HepG2 (cell line): Measurements from ENCODE around the gene ZC3H4. TPM values are rescaled to one million over a fixed set of nuclear protein-coding genes. Genes with fewer than 3 reads are reported as not detected.

Experiments used
- FOSL1 ChIP-seq: sonication (generic); formaldehyde crosslinking; IDR thresholded peaks from 2 replicates; pipeline ENCODE4 v1.9.0; 2021; ENCODE audit warnings: missing genetic modification reagents, borderline replicate concordance
- FOXA1 ChIP-seq, 2 experiments: fragments of 450-650 bp in 1 of 2; sonication (generic) in 1 of 2; formaldehyde crosslinking in 1 of 2; IDR thresholded peaks; 2 replicates each; pipeline versions ENCODE4 v1.4.0 to v1.6.1; 2016 to 2020; ENCODE audit warnings: missing genetic modification reagents in 1 of 2
- FOXC1 ChIP-seq: sonication (generic); formaldehyde crosslinking; IDR thresholded peaks from 2 replicates; pipeline ENCODE4 v1.8.0; 2022; ENCODE audit warnings: mild to moderate bottlenecking, missing genetic modification reagents, borderline replicate concordance
- HNRNPH1 ChIP-seq: fragments of 200-400 bp; formaldehyde crosslinking; optimal IDR thresholded peaks from 2 replicates; pipeline ENCODE3; 2017; ENCODE audit warnings: mild to moderate bottlenecking, low read depth, low read length
- MAFK ChIP-seq, 2 experiments: IDR thresholded peaks in 1 of 2; conservative IDR thresholded peaks in 1 of 2; 2 replicates each; pipeline ENCODE4 v1.6.1; 2011; ENCODE audit warnings: improper control_type of control experiment in 2 of 2, low read length in 2 of 2
- MAZ ChIP-seq, 2 experiments: sonication (generic) in 1 of 2; formaldehyde crosslinking in 1 of 2; IDR thresholded peaks; 2 replicates each; pipeline versions ENCODE4 v1.5.0 to v1.6.1; 2012 to 2020; ENCODE audit warnings: low read depth in 2 of 2, mild to moderate bottlenecking in 2 of 2, borderline replicate concordance in 1 of 2, improper control_type of control experiment in 1 of 2, low read length in 1 of 2, missing genetic modification reagents in 1 of 2, moderate library complexity in 1 of 2
- MBD4 ChIP-seq: IDR thresholded peaks from 2 replicates; pipeline ENCODE4 v1.6.1; 2012; ENCODE audit warnings: low read length, inconsistent platforms, borderline replicate concordance
- MLLT10 ChIP-seq: sonication (generic); formaldehyde crosslinking; IDR thresholded peaks from 2 replicates; pipeline ENCODE4 v1.4.0; 2020; ENCODE audit warnings: missing genetic modification reagents
- PHF5A ChIP-seq: IDR thresholded peaks from one replicate; pipeline ENCODE4 v1.6.1; 2018; ENCODE audit warnings: low read depth, missing genetic modification reagents; ENCODE audit not compliant: unreplicated experiment
- RBAK ChIP-seq: sonication (generic); formaldehyde crosslinking; IDR thresholded peaks from 2 replicates; pipeline ENCODE4 v1.5.1; 2020; ENCODE audit warnings: mild to moderate bottlenecking, missing genetic modification reagents
- SRSF9 ChIP-seq: fragments of 200-400 bp; formaldehyde crosslinking; IDR thresholded peaks from 2 replicates; pipeline ENCODE4 v1.6.1; 2018; ENCODE audit warnings: borderline replicate concordance, mild to moderate bottlenecking, low read depth, low read length; ENCODE audit not compliant: insufficient read depth, poor library complexity, severe bottlenecking
- ZEB1 ChIP-seq: IDR thresholded peaks from 2 replicates; pipeline ENCODE4 v1.6.1; 2012; ENCODE audit warnings: mild to moderate bottlenecking, low read depth, inconsistent platforms; ENCODE audit not compliant: insufficient replicate concordance
- ZNF180 ChIP-seq: sonication (generic); formaldehyde crosslinking; IDR thresholded peaks from 2 replicates; pipeline ENCODE4 v1.4.0; 2020; ENCODE audit warnings: low read depth, missing genetic modification reagents, borderline replicate concordance
- ZNF556 ChIP-seq: sonication (generic); formaldehyde crosslinking; IDR thresholded peaks from 2 replicates; pipeline ENCODE4 v1.4.0; 2020; ENCODE audit warnings: mild to moderate bottlenecking, missing genetic modification reagents, borderline replicate concordance
- ZNF839 ChIP-seq: sonication (generic); formaldehyde crosslinking; IDR thresholded peaks from 2 replicates; pipeline ENCODE4 v1.4.0; 2020; ENCODE audit warnings: missing genetic modification reagents, mild to moderate bottlenecking, borderline replicate concordance
- ZSCAN22 ChIP-seq: sonication (generic); formaldehyde crosslinking; IDR thresholded peaks from 2 replicates; pipeline ENCODE4 v1.4.0; 2020; ENCODE audit warnings: mild to moderate bottlenecking, missing genetic modification reagents
- polyA plus RNA-seq, 8 experiments: library from polyadenylated mRNA; depleted of rRNA in 3 of 8; stranded (reverse) in 7 of 8; unstranded in 1 of 8; fragments of >200 nt; fragmentation: Illumina TruSeq in 4 of 8; extraction: Trizol in 4 of 8; gene quantifications; 2 replicates each; pipeline versions ENCODE4 v1.2.1 to v1.2.3, GENCODE V29; 2011 to 2016; ENCODE audit warnings: low read depth in 4 of 8, missing spikeins in 1 of 8, mixed read lengths in 1 of 8; ENCODE audit not compliant: insufficient read depth in 1 of 8
- total RNA-seq, 5 experiments: library from RNA; depleted of rRNA; stranded (reverse); fragments of >200 nt; fragmentation: Illumina TruSeq; extraction: Trizol; gene quantifications; 2 replicates each; pipeline ENCODE4 v1.2.3, GENCODE V29; 2016; ENCODE audit warnings: low read depth in 1 of 5
- TF ChIP-seq, protein P1 (sequence below): sonication (generic); formaldehyde crosslinking; IDR thresholded peaks from 2 replicates; pipeline ENCODE4 v1.9.0; 2021; ENCODE audit warnings: missing genetic modification reagents, borderline replicate concordance
- TF ChIP-seq, protein P2 (sequence below): IDR thresholded peaks from 2 replicates; pipeline ENCODE4 v1.6.1; 2016; ENCODE audit warnings: missing genetic modification reagents, missing compliant biosample characterization
- TF ChIP-seq, protein P3 (sequence below): IDR thresholded peaks from 2 replicates; pipeline ENCODE4 v1.6.1; 2016; ENCODE audit warnings: missing biosample characterization, missing genetic modification reagents, low read depth
- TF ChIP-seq, protein P4 (sequence below): sonication (generic); formaldehyde crosslinking; IDR thresholded peaks from 2 replicates; pipeline ENCODE4 v1.5.0; 2020; ENCODE audit warnings: missing genetic modification reagents
- TF ChIP-seq, protein P5 (sequence below): sonication (generic); formaldehyde crosslinking; IDR thresholded peaks from 2 replicates; pipeline ENCODE4 v1.5.1; 2020; ENCODE audit warnings: missing genetic modification reagents, mild to moderate bottlenecking, borderline replicate concordance

The ZC3H4 gene
- total and polyA plus RNA-seq, 2 of the 13 experiments (the other 11 are each of a cell fraction or from before 2014, with no cell fraction given), result 1.8 to 10.7 TPM

DNA sequence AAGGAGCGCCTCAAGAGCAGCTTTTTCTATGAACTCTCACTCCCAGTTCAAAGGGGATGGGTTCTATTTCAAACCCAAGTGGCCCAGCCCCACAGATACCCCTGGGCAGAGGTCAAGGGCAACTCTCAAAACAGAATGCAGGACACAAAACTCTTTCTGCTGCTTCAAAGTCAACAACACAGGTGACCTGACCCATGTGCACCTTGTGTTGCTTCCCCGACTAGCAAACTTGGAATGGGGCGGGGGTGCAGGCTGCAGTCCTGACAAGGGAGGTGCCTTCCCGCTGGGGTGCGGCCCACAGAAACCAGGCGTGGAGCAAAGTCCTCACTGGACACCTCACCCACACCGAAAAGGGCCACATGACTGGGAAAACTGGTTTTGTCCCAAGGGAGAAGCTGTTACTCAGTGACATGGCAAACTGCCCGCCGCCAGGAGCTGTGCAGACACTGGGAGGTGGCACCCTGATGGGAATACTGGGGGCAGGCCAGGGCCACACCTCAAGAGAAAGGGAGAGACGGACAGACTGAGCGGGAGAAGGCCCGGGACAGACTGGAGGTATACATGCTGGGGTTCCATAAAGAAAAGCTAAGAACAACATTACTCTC is 17.4 kb downstream of the ZC3H4 start (continued):
- TF ChIP-seq, protein P1, sequence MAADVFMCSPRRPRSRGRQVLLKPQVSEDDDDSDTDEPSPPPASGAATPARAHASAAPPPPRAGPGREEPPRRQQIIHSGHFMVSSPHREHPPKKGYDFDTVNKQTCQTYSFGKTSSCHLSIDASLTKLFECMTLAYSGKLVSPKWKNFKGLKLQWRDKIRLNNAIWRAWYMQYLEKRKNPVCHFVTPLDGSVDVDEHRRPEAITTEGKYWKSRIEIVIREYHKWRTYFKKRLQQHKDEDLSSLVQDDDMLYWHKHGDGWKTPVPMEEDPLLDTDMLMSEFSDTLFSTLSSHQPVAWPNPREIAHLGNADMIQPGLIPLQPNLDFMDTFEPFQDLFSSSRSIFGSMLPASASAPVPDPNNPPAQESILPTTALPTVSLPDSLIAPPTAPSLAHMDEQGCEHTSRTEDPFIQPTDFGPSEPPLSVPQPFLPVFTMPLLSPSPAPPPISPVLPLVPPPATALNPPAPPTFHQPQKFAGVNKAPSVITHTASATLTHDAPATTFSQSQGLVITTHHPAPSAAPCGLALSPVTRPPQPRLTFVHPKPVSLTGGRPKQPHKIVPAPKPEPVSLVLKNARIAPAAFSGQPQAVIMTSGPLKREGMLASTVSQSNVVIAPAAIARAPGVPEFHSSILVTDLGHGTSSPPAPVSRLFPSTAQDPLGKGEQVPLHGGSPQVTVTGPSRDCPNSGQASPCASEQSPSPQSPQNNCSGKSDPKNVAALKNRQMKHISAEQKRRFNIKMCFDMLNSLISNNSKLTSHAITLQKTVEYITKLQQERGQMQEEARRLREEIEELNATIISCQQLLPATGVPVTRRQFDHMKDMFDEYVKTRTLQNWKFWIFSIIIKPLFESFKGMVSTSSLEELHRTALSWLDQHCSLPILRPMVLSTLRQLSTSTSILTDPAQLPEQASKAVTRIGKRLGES, result no peak
- TF ChIP-seq, protein P2, sequence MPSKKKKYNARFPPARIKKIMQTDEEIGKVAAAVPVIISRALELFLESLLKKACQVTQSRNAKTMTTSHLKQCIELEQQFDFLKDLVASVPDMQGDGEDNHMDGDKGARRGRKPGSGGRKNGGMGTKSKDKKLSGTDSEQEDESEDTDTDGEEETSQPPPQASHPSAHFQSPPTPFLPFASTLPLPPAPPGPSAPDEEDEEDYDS (CRISPR knock-in tag), result peak; percentile 76
- no peak for TF ChIP-seq MBD4
- no peak for TF ChIP-seq ZNF556 (CRISPR knock-in tag)
- TF ChIP-seq ZEB1, result peak; percentile 96
- no peak for TF ChIP-seq RBAK (CRISPR knock-in tag)
- peak; percentile 72; the same call in 1 of the 2 replicates for TF ChIP-seq FOXC1
- TF ChIP-seq, protein P3, sequence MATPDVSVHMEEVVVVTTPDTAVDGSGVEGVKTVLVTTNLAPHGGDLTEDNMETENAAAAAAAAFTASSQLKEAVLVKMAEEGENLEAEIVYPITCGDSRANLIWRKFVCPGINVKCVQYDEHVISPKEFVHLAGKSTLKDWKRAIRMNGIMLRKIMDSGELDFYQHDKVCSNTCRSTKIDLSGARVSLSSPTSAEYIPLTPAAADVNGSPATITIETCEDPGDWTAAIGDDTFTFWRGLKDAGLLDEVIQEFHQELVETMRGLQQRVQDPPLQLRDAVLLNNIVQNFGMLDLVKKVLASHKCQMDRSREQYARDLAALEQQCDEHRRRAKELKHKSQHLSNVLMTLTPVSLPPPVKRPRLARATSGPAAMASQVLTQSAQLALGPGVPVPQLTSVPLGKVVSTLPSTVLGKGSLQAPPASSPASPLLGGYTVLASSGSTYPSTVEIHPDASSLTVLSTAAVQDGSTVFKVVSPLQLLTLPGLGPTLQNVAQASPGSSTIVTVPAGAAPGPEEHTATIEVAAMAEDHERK (CRISPR knock-in tag), result no peak
- no peak for TF ChIP-seq ZNF180
- no peak for TF ChIP-seq SRSF9
- peak; percentile 83 for TF ChIP-seq ZSCAN22 (CRISPR knock-in tag)
- no peak for TF ChIP-seq ZNF839 (CRISPR knock-in tag)
- TF ChIP-seq MAFK (conservative IDR thresholded peaks at IDR 0.05 in 1 of 2, IDR thresholded peaks at IDR 0.05 in 1 of 2; ENCODE audit: low read length in 2 of 2), result no peak
- no peak for TF ChIP-seq HNRNPH1
- TF ChIP-seq MLLT10 (CRISPR knock-in tag), result no peak
- TF ChIP-seq MAZ (IDR thresholded peaks at IDR 0.05; ENCODE audit: borderline replicate concordance, low read depth, low read length), result peak; percentile 72
- TF ChIP-seq MAZ (CRISPR knock-in tag; IDR thresholded peaks at IDR 0.05; ENCODE audit: low read depth), result peak; percentile 66; the same call in 1 of the 2 replicates
- TF ChIP-seq, protein P4, sequence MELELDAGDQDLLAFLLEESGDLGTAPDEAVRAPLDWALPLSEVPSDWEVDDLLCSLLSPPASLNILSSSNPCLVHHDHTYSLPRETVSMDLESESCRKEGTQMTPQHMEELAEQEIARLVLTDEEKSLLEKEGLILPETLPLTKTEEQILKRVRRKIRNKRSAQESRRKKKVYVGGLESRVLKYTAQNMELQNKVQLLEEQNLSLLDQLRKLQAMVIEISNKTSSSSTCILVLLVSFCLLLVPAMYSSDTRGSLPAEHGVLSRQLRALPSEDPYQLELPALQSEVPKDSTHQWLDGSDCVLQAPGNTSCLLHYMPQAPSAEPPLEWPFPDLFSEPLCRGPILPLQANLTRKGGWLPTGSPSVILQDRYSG (CRISPR knock-in tag), result no peak
- TF ChIP-seq, protein P5, sequence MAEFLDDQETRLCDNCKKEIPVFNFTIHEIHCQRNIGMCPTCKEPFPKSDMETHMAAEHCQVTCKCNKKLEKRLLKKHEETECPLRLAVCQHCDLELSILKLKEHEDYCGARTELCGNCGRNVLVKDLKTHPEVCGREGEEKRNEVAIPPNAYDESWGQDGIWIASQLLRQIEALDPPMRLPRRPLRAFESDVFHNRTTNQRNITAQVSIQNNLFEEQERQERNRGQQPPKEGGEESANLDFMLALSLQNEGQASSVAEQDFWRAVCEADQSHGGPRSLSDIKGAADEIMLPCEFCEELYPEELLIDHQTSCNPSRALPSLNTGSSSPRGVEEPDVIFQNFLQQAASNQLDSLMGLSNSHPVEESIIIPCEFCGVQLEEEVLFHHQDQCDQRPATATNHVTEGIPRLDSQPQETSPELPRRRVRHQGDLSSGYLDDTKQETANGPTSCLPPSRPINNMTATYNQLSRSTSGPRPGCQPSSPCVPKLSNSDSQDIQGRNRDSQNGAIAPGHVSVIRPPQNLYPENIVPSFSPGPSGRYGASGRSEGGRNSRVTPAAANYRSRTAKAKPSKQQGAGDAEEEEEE (CRISPR knock-in tag), result no peak
- TF ChIP-seq FOXA1 (IDR thresholded peaks at IDR 0.05), result peak; percentile 40; the same call in 1 of the 2 replicates
- peak; percentile 96 for TF ChIP-seq FOXA1 (CRISPR knock-in tag; IDR thresholded peaks at IDR 0.05)
- TF ChIP-seq PHF5A, result no peak
- no peak; the same call in 1 of the 2 replicates for TF ChIP-seq FOSL1 (CRISPR knock-in tag)
